ENCODE measurements around the gene XCL1.

- TF ChIP-seq MYC (IDR thresholded peaks at IDR 0.05; ENCODE audit: low read depth, low read length) = no peak
- no peak for TF ChIP-seq POLR2AphosphoS5 (IDR thresholded peaks at IDR 0.05; ENCODE audit: insufficient read depth, low read depth, low read length)
- TF ChIP-seq EZH2 (IDR thresholded peaks at IDR 0.05; ENCODE audit: borderline replicate concordance, low read depth, low read length, severe bottlenecking) = no peak
- TF ChIP-seq, protein P1, sequence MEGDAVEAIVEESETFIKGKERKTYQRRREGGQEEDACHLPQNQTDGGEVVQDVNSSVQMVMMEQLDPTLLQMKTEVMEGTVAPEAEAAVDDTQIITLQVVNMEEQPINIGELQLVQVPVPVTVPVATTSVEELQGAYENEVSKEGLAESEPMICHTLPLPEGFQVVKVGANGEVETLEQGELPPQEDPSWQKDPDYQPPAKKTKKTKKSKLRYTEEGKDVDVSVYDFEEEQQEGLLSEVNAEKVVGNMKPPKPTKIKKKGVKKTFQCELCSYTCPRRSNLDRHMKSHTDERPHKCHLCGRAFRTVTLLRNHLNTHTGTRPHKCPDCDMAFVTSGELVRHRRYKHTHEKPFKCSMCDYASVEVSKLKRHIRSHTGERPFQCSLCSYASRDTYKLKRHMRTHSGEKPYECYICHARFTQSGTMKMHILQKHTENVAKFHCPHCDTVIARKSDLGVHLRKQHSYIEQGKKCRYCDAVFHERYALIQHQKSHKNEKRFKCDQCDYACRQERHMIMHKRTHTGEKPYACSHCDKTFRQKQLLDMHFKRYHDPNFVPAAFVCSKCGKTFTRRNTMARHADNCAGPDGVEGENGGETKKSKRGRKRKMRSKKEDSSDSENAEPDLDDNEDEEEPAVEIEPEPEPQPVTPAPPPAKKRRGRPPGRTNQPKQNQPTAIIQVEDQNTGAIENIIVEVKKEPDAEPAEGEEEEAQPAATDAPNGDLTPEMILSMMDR (IDR thresholded peaks at IDR 0.05; ENCODE audit: extremely low read depth in 1 of 2, insufficient read depth in 1 of 2, low read depth in 1 of 2, low read length in 2 of 2) = no peak
These were observed 29.7 kb downstream of the XCL1 start for GRCh38 chr1:168606096-168606495.

Data from endothelial cell of umbilical vein (primary cell).